B cell (primary cell): ENCODE results near the gene PLEKHA7. TPM values are rescaled to one million over a fixed set of nuclear protein-coding genes. Genes with fewer than 3 reads are reported as not detected.

Experiments
- ATAC-seq: fragments of 200-7000 bp; cut with Tn5 transposase; one replicate; pipeline ENCODE4 v1.10.0; 2021; ENCODE audit warnings: low read depth, mild to moderate bottlenecking, moderate number of reproducible peaks, moderate library complexity
- CTCF ChIA-PET: fragments of 350-600 bp; sonication (Branson Sonifier 250); formaldehyde crosslinking; loops from one replicate; lab custom pipeline; 2021; ENCODE audit warnings: antibody characterized with exemption, inconsistent platforms; lab: Charles Lee
- POLR2A ChIA-PET: fragments of 350-600 bp; sonication (Branson Sonifier 250); formaldehyde crosslinking; loops from one replicate; lab custom pipeline; 2021; ENCODE audit warnings: antibody characterized with exemption; lab: Charles Lee
- DNase-seq: peaks from one replicate; pipeline ENCODE4 v3.0.0; 2013
- H2AFZ ChIP-seq: 2 replicates; pipeline ENCODE4 v1.6.1; 2012; ENCODE audit warnings: mild to moderate bottlenecking, low read depth, low read length; ENCODE audit not compliant: insufficient read depth, poor library complexity, severe bottlenecking
- H3K27ac ChIP-seq, 2 donors: 1 replicate in 1 of 2; 2 replicates in 1 of 2; pipeline ENCODE4 v1.5.1; 2012 to 2013; ENCODE audit warnings: low read length in 2 of 2, mild to moderate bottlenecking in 2 of 2, moderate library complexity in 1 of 2
- H3K27me3 ChIP-seq, 4 experiments: fragments of 200-600 bp in 1 of 4; sonication (generic) in 1 of 4; replicated peaks in 1 of 4; 1 replicate in 2 of 4; 2 replicates in 2 of 4; pipeline versions ENCODE4 v1.6.1 to v1.7.0; 2013 to 2016; ENCODE audit warnings: low read length in 3 of 4, mild to moderate bottlenecking in 2 of 4, mixed read lengths in 1 of 4, moderate library complexity in 1 of 4; ENCODE audit not compliant: insufficient read depth in 4 of 4, control insufficient read depth in 3 of 4; ENCODE audit errors: control extremely low read depth in 1 of 4
- H3K36me3 ChIP-seq, 2 experiments: replicated peaks in 1 of 2; 1 replicate in 1 of 2; 2 replicates in 1 of 2; pipeline versions ENCODE4 v1.6.1 to v1.7.1; 2013; ENCODE audit warnings: low read length in 1 of 2; ENCODE audit not compliant: insufficient read depth in 2 of 2, control insufficient read depth in 1 of 2; ENCODE audit errors: control extremely low read depth in 1 of 2, extremely low read depth in 1 of 2
- H3K4me1 ChIP-seq, 2 donors: fragments of 200-600 bp in 1 of 2; sonication (generic) in 1 of 2; 1 replicate in 1 of 2; 2 replicates in 1 of 2; pipeline versions ENCODE4 v1.5.1 to v1.6.1; 2013 to 2017; ENCODE audit warnings: low read length in 2 of 2; ENCODE audit not compliant: control insufficient read depth in 2 of 2, insufficient read depth in 2 of 2
- H3K4me2 ChIP-seq: replicated peaks from 2 replicates; pipeline ENCODE3; 2012; ENCODE audit warnings: mild to moderate bottlenecking, low read depth, low read length; ENCODE audit not compliant: poor library complexity, severe bottlenecking
- H3K4me3 ChIP-seq, 5 experiments: fragments of 200-600 bp in 1 of 5; sonication (generic) in 1 of 5; 1 replicate in 3 of 5; 2 replicates in 2 of 5; pipeline versions ENCODE4 v1.5.1 to v1.7.0; 2011 to 2016; ENCODE audit warnings: low read length in 4 of 5, mild to moderate bottlenecking in 4 of 5, low read depth in 2 of 5, control low read depth in 1 of 5, moderate library complexity in 1 of 5; ENCODE audit not compliant: insufficient read depth in 1 of 5; ENCODE audit errors: control extremely low read depth in 1 of 5, extremely low read depth in 1 of 5
- H3K79me2 ChIP-seq: fragments of 200-600 bp; sonication (generic); one replicate; pipeline ENCODE4 v1.6.0; 2016; ENCODE audit warnings: low read length; ENCODE audit not compliant: control insufficient read depth, insufficient read depth
- H3K9ac ChIP-seq: fragments of 200-600 bp; sonication (generic); 2 replicates; pipeline ENCODE4 v1.6.1; 2017; ENCODE audit warnings: mild to moderate bottlenecking, low read length, moderate library complexity
- H3K9me3 ChIP-seq, 3 donors: one replicate each; pipeline versions ENCODE4 v1.6.1 to v1.7.1; 2013; ENCODE audit warnings: low read length in 2 of 3; ENCODE audit not compliant: control insufficient read depth in 2 of 3, insufficient read depth in 1 of 3; ENCODE audit errors: control extremely low read depth in 1 of 3
- H4K20me1 ChIP-seq: 2 replicates; pipeline ENCODE4 v1.6.0; 2012; ENCODE audit warnings: mild to moderate bottlenecking, low read length; ENCODE audit not compliant: insufficient read depth, control insufficient read depth, poor library complexity, severe bottlenecking
- H3K27ac Mint-ChIP-seq: one replicate; pipeline ENCODE4 v1.8.0; 2021; ENCODE audit warnings: mixed read lengths
- H3K27me3 Mint-ChIP-seq: one replicate; pipeline ENCODE4 v1.8.0; 2021; ENCODE audit warnings: mixed read lengths
- H3K4me1 Mint-ChIP-seq: one replicate; pipeline ENCODE4 v1.8.0; 2021; ENCODE audit warnings: mixed read lengths
- H3K4me3 Mint-ChIP-seq: one replicate; pipeline ENCODE4 v1.8.0; 2021; ENCODE audit warnings: mixed read lengths
- H3K9me3 Mint-ChIP-seq: one replicate; pipeline ENCODE4 v1.8.0; 2022; ENCODE audit warnings: mixed read lengths; ENCODE audit not compliant: insufficient read depth
- CTCF ChIP-seq: fragments of 200-600 bp; IDR thresholded peaks from one replicate; pipeline ENCODE4 v1.8.0; 2022; ENCODE audit warnings: antibody characterized with exemption, mild to moderate bottlenecking
- EZH2 ChIP-seq: IDR thresholded peaks from 2 replicates; pipeline ENCODE4 v1.6.1; 2012; ENCODE audit warnings: borderline replicate concordance, low read depth, mild to moderate bottlenecking, moderate library complexity, low read length; ENCODE audit not compliant: insufficient read depth, poor library complexity, severe bottlenecking
- WGBS: methylation state at CpG from one replicate; pipeline ENCODE4 v1.1.5; 2013; ENCODE audit warnings: missing lambda C conversion rate; ENCODE audit not compliant: insufficient coverage; 5-methylcytosine and 5-hydroxymethylcytosine counted together
- intact Hi-C: fragments of 100-400 bp; cut with micrococcal nuclease; formaldehyde crosslinking; loops from one replicate; pipeline ENCODE4 v1.10.0; 2022
- polyA plus RNA-seq: library from polyadenylated mRNA; depleted of rRNA; stranded (reverse); fragments of >200 nt; gene quantifications from 2 replicates; pipeline ENCODE4 v1.2.3, GENCODE V29; 2012
- total RNA-seq, 2 donors: library from RNA; stranded (reverse); fragments of 120-200 nt in 1 of 2; gene quantifications; 1 replicate in 1 of 2; 2 replicates in 1 of 2; pipeline versions ENCODE4 v1.2.3 to v1.2.4, GENCODE V29; 2013 to 2022

Gene PLEKHA7
- total and polyA plus RNA-seq, 2 donors (not counting 1 experiment from before 2014, with no cell fraction given): 1.7 to 8.2 TPM

- no peaks in the 10 kb centered on the region for H3K9me3 Mint-ChIP-seq
- DNase-seq (no peak), ATAC-seq (no peak)
- no peak overlapping the region for H3K9ac ChIP-seq
- H3K4me3 ChIP-seq: no peak overlapping the region
- no peaks in the 10 kb centered on the region for H3K9me3 ChIP-seq
- H3K4me1 Mint-ChIP-seq: no peaks in the 10 kb centered on the region
- intact Hi-C loops: no loop called here
- WGBS: 80% methylated on average over 1 of the region's 5 CpGs
- H3K4me3 Mint-ChIP-seq: no peak overlapping the region
- no peak overlapping the region for H3K27ac ChIP-seq
- H3K79me2 ChIP-seq: no peaks in the 10 kb centered on the region
- H3K27me3 ChIP-seq: no peaks in the 10 kb centered on the region
- H3K27ac Mint-ChIP-seq: no peak overlapping the region
- CTCF ChIA-PET: interaction anchor here (2.1 kb wide), 1 partner anchor 10 kb away, joined by 6 read pairs; no protein-coding TSS in a partner anchor
- no peak overlapping the region for H2AFZ ChIP-seq
- TF ChIP-seq EZH2 (no peak), CTCF (no peak)
- POLR2A ChIA-PET: no interaction called here
- no peak overlapping the region for H3K4me2 ChIP-seq
- H4K20me1 ChIP-seq: no peaks in the 10 kb centered on the region
- no peaks in the 10 kb centered on the region for H3K27me3 Mint-ChIP-seq
- H3K36me3 ChIP-seq: no peaks in the 10 kb centered on the region
- H3K4me1 ChIP-seq: no peaks in the 10 kb centered on the region
Measured at GRCh38 chr11:16956538-16957153, 57.6 kb downstream of the PLEKHA7 start.

- TF ChIP-seq EZH2 (no peak), CTCF (no peak)
- Mint-ChIP-seq H3K27me3 (no peaks in the 10 kb centered on the region), H3K4me1 (no peaks in the 10 kb centered on the region), H3K9me3 (no peaks in the 10 kb centered on the region), H3K4me3 (no peak overlapping the region), H3K27ac (no peak overlapping the region)
- H4K20me1 ChIP-seq: no peaks in the 10 kb centered on the region
- no peaks in the 10 kb centered on the region for H3K27me3 ChIP-seq
- H3K36me3 ChIP-seq: no peaks in the 10 kb centered on the region
- DNase-seq: no peak
- no peak overlapping the region for H3K27ac ChIP-seq
- H3K79me2 ChIP-seq: no peaks in the 10 kb centered on the region
- intact Hi-C loops: no loop called here
- no peaks in the 10 kb centered on the region for H3K9me3 ChIP-seq
- CTCF ChIA-PET: no interaction called here
- ATAC-seq: no peak
- no peak overlapping the region for H3K4me3 ChIP-seq
- H3K4me1 ChIP-seq: no peaks in the 10 kb centered on the region
- POLR2A ChIA-PET: no interaction called here
- H3K4me2 ChIP-seq: no peak overlapping the region
- H3K9ac ChIP-seq: no peak overlapping the region
- H2AFZ ChIP-seq: no peak overlapping the region
Measured at GRCh38 chr11:16953663-16954062, 60.6 kb downstream of the PLEKHA7 start.
